ENCODE data around the gene ALG12. TPM values are rescaled to one million over a fixed set of nuclear protein-coding genes. Genes with fewer than 3 reads are reported as not detected.

ALG12 gene
- total and polyA plus RNA-seq, 2 of the 4 experiments (the other 2 are of a cell fraction) = 7.2 to 10.9 TPM

- no peak overlapping the region for H4K91ac ChIP-seq (ENCODE audit: insufficient read depth, low read depth, low read length)
- H4K8ac ChIP-seq (ENCODE audit: low read depth in 2 of 2, low read length in 2 of 2) = no peak overlapping the region
- H3K14ac ChIP-seq (replicated peaks; ENCODE audit: low read depth, low read length) = no peak overlapping the region
- intact Hi-C loops (cut with micrococcal nuclease) (no loop called here), in situ Hi-C loops (cut with MboI; ENCODE audit: low sequenced_read_pairs) (no loop called here), dilution Hi-C loops (cut with HindIII; ENCODE audit: low sequenced_read_pairs, unreplicated experiment) (no loop called here)
- H2BK120ac ChIP-seq (ENCODE audit: low read depth, low read length) = no peak overlapping the region
- no peak overlapping the region for H3K56ac ChIP-seq (ENCODE audit: extremely low read depth, insufficient read depth, low read length)
- no peaks in the 10 kb centered on the region for H3K9me3 ChIP-seq (ENCODE audit: control insufficient read depth, insufficient read depth, low read length)
- ATAC-seq (ENCODE audit: low read depth) (no peak), DNase-seq (no peak)
- peak overlapping the region; percentile 68 for H2AK9ac ChIP-seq (replicated peaks; ENCODE audit: low read depth, low read length, poor library complexity)
- H2AFZ ChIP-seq (replicated peaks; ENCODE audit: low read length, poor library complexity) = no peak overlapping the region
- H2BK5ac ChIP-seq (ENCODE audit: low read depth, low read length, poor library complexity, severe bottlenecking) = no peak overlapping the region
- H3K4me3 ChIP-seq (ENCODE audit: insufficient read depth, low read depth, low read length) = no peak overlapping the region
- peaks cover 3% of the 10 kb centered on the region; the same call in 1 of the 2 replicates for H3K9me1 ChIP-seq (ENCODE audit: insufficient read depth, low read length)
- no peak overlapping the region for H2BK20ac ChIP-seq (ENCODE audit: low read depth, low read length)
- H3K79me1 ChIP-seq (ENCODE audit: low read depth in 1 of 2, low read length in 2 of 2) = peaks cover 12 to 48% of the 10 kb centered on the region in 2 experiments
- POLR2A ChIA-PET (ENCODE audit: unreplicated experiment) = no interaction called here
- no peak overlapping the region for H3K18ac ChIP-seq (ENCODE audit: low read depth, low read length)
- CTCF ChIA-PET = interaction anchor here (0.5 kb wide), 1 partner anchor 48 kb away, joined by 3 read pairs; no protein-coding TSS in a partner anchor
- 87% methylated on average over 6 of the region's 22 CpGs; no CpG with 5 or more reads in 1 of the 2 experiments for WGBS, 2 experiments (ENCODE audit: extremely low coverage in 2 of 2, insufficient read length in 1 of 2)
- no peaks in the 10 kb centered on the region for H3K27me3 ChIP-seq (ENCODE audit: control insufficient read depth, insufficient read depth, low read length)
- BruUV-seq (replicated peaks) = no TSS peak
- no peak overlapping the region for H3K4me2 ChIP-seq (ENCODE audit: low read depth, low read length)
- no peak overlapping the region for H2AK5ac ChIP-seq (ENCODE audit: low read depth, low read length)
- H3K27ac ChIP-seq (ENCODE audit: insufficient read depth, low read length) = no peak overlapping the region
- no peak overlapping the region for H4K5ac ChIP-seq (ENCODE audit: low read depth, low read length)
- H2BK15ac ChIP-seq (ENCODE audit: low read depth, low read length) = no peak overlapping the region
- peaks cover 37% of the 10 kb centered on the region for H3K4me1 ChIP-seq (ENCODE audit: control insufficient read depth, insufficient read depth, low read length)
- H3K36me3 ChIP-seq (ENCODE audit: control insufficient read depth, insufficient read depth, low read length) = peaks cover 30% of the 10 kb centered on the region
- H3K4ac ChIP-seq (ENCODE audit: low read depth, low read length) = no peak overlapping the region
- H4K20me1 ChIP-seq (ENCODE audit: insufficient read depth, low read length) = peaks cover 37% of the 10 kb centered on the region
- no peak overlapping the region for H3K23ac ChIP-seq (ENCODE audit: low read depth, low read length)
- H3K9ac ChIP-seq (ENCODE audit: low read depth, low read length) = no peak overlapping the region
- no peak for TF ChIP-seq NFE2L2 (IDR thresholded peaks at IDR 0.05; ENCODE audit: low read depth, low read length)
- TF ChIP-seq SMC3 (IDR thresholded peaks at IDR 0.05; ENCODE audit: low read depth, low read length) = no peak
- TF ChIP-seq RAD21 (IDR thresholded peaks at IDR 0.05; ENCODE audit: low read length) = no peak
- TF ChIP-seq POLR2A (IDR thresholded peaks at IDR 0.05; ENCODE audit: low read depth, low read length) = no peak
- no peak for TF ChIP-seq CTCF (conservative IDR thresholded peaks at IDR 0.05; ENCODE audit: low read depth, low read length)
- no peak for TF ChIP-seq MAFK (IDR thresholded peaks at IDR 0.05; ENCODE audit: low read depth, low read length)
- TF ChIP-seq MAZ (IDR thresholded peaks at IDR 0.05; ENCODE audit: borderline replicate concordance, low read depth, low read length) = no peak
- no peak for TF ChIP-seq RCOR1 (IDR thresholded peaks at IDR 0.05; ENCODE audit: insufficient replicate concordance, low read length)
- TF ChIP-seq ELK1 (IDR thresholded peaks at IDR 0.05; ENCODE audit: borderline replicate concordance, low read depth, low read length) = no peak
- no peak for TF ChIP-seq MXI1 (IDR thresholded peaks at IDR 0.05; ENCODE audit: borderline replicate concordance, low read depth, low read length)
- no peak for TF ChIP-seq CHD1 (IDR thresholded peaks at IDR 0.05; ENCODE audit: low read depth, low read length)
- TF ChIP-seq BHLHE40 (IDR thresholded peaks at IDR 0.05; ENCODE audit: low read depth, low read length) = no peak
- TF ChIP-seq RFX5 (IDR thresholded peaks at IDR 0.05; ENCODE audit: low read depth, low read length) = no peak
- TF ChIP-seq CEBPB (IDR thresholded peaks at IDR 0.05; ENCODE audit: low read depth, low read length) = no peak
These were observed 47.1 kb upstream of the ALG12 start for GRCh38 chr22:49965091-49966040.

Data from IMR-90 (cell line).